Naive thymus-derived CD8-positive, alpha-beta T cell (primary cell): ENCODE results near the gene CFAP410. TPM values are rescaled to one million over a fixed set of nuclear protein-coding genes. Genes with fewer than 3 reads are reported as not detected.

Experiments used
- polyA plus RNA-seq, 3 donors: library from polyadenylated mRNA; unstranded; fragments of 300-500 nt; fragmentation: Illumina TruSeq; gene quantifications; one replicate each; pipeline ENCODE4 v1.2.3, GENCODE V29; 2021
- total RNA-seq, 8 experiments: library from RNA in 2 of 8; stranded (reverse) in 2 of 8; gene quantifications; one replicate each; pipeline ENCODE4 v1.2.3 and lab custom pipeline; 2021 to 2026

Gene CFAP410
- total and polyA plus RNA-seq, 5 experiments from 2014 or later: 23.2 to 60.2 (median 40.6) TPM

Other genes with a start within 250 kb of the CFAP410 start
- gene PWP2, start 232.0 kb downstream of the CFAP410 start, total RNA-seq: 10 to 100 TPM in 1 of 2 experiments, 1 to 10 TPM in 1; 9.0 to 12.4 TPM
- 10 to 100 TPM in 1 of 3 donors, 1 to 10 TPM in 2; 6.2 to 12.6 (median 6.3) TPM for gene PWP2, start 232.0 kb downstream of the CFAP410 start, polyA plus RNA-seq
- gene GATD3, start 205.7 kb downstream of the CFAP410 start, total RNA-seq: 10 to 100 TPM; 15.2 to 18.9 TPM
- 10 to 100 TPM; 44.3 to 51.8 (median 51.5) TPM for gene GATD3, start 205.7 kb downstream of the CFAP410 start, polyA plus RNA-seq
- gene ICOSLG, start 98.4 kb downstream of the CFAP410 start, total RNA-seq: 1 to 10 TPM; 5.4 to 5.8 TPM
- 1 to 10 TPM in 1 of 3 donors, under 1 TPM in 2; 0.19 to 1.7 (median 0.49) TPM for gene ICOSLG, start 98.4 kb downstream of the CFAP410 start, polyA plus RNA-seq
- not detected for gene DNMT3L, start 77.5 kb downstream of the CFAP410 start, total RNA-seq
- not detected for gene DNMT3L, start 77.5 kb downstream of the CFAP410 start, polyA plus RNA-seq
- not detected for gene AIRE, start 53.5 kb downstream of the CFAP410 start, total RNA-seq
- gene AIRE, start 53.5 kb downstream of the CFAP410 start, polyA plus RNA-seq: under 1 TPM; 0.13 to 0.42 (median 0.16) TPM
- gene PFKL, start 39.3 kb downstream of the CFAP410 start, total RNA-seq: 100 to 1,000 TPM; 115 to 125 TPM
- gene PFKL, start 39.3 kb downstream of the CFAP410 start, polyA plus RNA-seq: 10 to 100 TPM; 63.2 to 79.5 (median 63.9) TPM
- gene TRPM2, start 14.2 kb upstream of the CFAP410 start, total RNA-seq: under 1 TPM; 0.31 to 0.58 TPM
- gene TRPM2, start 14.2 kb upstream of the CFAP410 start, polyA plus RNA-seq: 1 to 10 TPM in 1 of 3 donors, under 1 TPM in 2; 0.20 to 1.2 (median 0.37) TPM
- under 1 TPM; 0.88 to 0.91 TPM for gene LRRC3, start 116.1 kb upstream of the CFAP410 start, total RNA-seq
- under 1 TPM; 0.06 to 0.32 (median 0.08) TPM for gene LRRC3, start 116.1 kb upstream of the CFAP410 start, polyA plus RNA-seq
- not detected for gene KRTAP10-1, start 200.8 kb upstream of the CFAP410 start, total RNA-seq
- gene KRTAP10-1, start 200.8 kb upstream of the CFAP410 start, polyA plus RNA-seq: not detected
- not detected for gene KRTAP10-2, start 212.1 kb upstream of the CFAP410 start, total RNA-seq
- gene KRTAP10-2, start 212.1 kb upstream of the CFAP410 start, polyA plus RNA-seq: not detected
- not detected for gene KRTAP10-3, start 219.4 kb upstream of the CFAP410 start, total RNA-seq
- not detected for gene KRTAP10-3, start 219.4 kb upstream of the CFAP410 start, polyA plus RNA-seq
- gene KRTAP10-4, start 234.3 kb upstream of the CFAP410 start, total RNA-seq: not detected
- gene KRTAP10-4, start 234.3 kb upstream of the CFAP410 start, polyA plus RNA-seq: not detected
- not detected for gene KRTAP10-5, start 241.2 kb upstream of the CFAP410 start, total RNA-seq
- not detected for gene KRTAP10-5, start 241.2 kb upstream of the CFAP410 start, polyA plus RNA-seq